ENCODE results near the gene CCK.

The CCK gene

GRCh38 chr3:42225486-42226363 lies 40.3 kb downstream of the CCK start:
- DNase-seq (ENCODE audit: low spot score) = no peak

DNA sequence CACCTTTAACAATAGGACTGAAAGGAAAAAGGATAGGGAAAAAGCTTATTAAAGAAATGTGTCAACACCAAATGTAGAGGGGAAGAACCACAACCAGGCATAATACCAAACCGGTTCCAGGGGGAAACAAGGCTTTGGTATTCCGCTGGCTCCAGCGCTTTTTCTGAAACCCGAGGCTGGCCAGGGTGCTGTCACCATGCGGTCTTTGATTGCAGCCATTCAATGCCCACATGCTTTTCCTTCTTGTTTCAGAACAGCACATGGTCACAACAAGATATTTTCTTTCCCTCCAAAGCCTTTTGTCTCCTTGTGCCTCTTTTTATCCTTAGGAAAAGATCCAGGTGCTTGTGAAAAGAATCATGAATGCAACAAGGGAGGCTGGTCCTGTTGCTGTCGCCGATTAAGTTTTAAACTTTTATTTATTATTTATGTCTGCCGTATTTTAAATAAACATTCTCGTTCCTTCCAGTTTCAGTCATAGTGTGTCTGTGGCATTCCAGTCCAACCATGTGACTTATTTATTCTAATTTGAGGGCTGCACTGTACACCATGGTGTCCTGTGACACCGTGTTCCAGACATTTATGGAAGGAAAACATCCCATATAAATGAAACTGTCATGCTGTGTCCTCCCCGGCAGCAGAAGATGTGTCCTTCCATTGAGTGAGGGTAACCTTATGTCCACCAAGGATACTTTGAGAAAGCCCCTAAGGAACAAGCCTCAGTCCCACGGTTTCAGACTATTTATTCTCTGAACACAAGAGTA lies 41.1 kb downstream of the CCK start:
- no peak for DNase-seq (ENCODE audit: low spot score)

DNA sequence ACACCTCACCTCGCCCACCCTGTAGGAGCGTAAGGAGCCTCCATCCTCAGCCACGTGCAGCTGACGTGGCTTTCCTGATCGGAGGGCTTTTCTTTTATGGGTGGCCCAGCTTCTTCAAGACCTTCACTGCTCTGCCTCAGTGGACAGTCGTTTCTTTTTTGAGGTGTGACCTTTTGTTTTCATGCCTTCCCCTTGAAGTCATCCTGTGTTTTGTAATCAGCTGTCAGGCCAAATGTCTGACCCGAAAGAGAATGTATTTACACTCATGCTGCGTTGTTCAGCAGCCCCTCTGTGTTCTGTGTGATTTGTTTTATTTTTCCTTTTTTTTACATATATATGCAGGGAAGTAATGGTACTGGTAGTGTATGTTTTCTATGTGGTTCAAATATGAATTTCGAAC lies 41.8 kb downstream of the CCK start:
- DNase-seq (ENCODE audit: low spot score) = no peak

GRCh38 chr3:42222942-42223693 lies 42.9 kb downstream of the CCK start:
- DNase-seq (ENCODE audit: low spot score) = no peak

GRCh38 chr3:42220436-42221121 lies 45.4 kb downstream of the CCK start:
- no peak for DNase-seq (ENCODE audit: low spot score)

DNA sequence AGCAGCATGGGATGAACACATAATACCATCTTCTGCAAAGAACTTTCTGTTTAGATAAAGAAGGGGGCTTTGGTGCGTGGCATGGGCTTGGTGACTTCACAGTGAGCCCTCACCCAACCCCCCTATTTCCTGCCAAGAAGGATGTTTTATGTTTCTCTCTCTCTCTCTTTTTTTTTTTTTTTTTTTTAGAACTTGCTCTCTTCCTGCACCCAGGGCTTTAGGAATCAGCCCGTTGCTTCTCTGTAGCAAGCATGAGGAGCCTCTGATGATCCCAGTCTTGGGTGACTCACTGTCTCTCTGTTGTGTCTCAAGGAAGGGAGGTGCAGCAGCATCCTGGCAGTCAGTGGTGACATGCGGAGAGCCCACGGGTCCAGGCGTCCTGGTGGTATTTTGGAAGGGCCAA lies 49.1 kb downstream of the CCK start:
- DNase-seq (ENCODE audit: low spot score) = no peak

GRCh38 chr3:42216302-42216701 lies 49.7 kb downstream of the CCK start:
- DNase-seq (ENCODE audit: low spot score) = no peak

DNA sequence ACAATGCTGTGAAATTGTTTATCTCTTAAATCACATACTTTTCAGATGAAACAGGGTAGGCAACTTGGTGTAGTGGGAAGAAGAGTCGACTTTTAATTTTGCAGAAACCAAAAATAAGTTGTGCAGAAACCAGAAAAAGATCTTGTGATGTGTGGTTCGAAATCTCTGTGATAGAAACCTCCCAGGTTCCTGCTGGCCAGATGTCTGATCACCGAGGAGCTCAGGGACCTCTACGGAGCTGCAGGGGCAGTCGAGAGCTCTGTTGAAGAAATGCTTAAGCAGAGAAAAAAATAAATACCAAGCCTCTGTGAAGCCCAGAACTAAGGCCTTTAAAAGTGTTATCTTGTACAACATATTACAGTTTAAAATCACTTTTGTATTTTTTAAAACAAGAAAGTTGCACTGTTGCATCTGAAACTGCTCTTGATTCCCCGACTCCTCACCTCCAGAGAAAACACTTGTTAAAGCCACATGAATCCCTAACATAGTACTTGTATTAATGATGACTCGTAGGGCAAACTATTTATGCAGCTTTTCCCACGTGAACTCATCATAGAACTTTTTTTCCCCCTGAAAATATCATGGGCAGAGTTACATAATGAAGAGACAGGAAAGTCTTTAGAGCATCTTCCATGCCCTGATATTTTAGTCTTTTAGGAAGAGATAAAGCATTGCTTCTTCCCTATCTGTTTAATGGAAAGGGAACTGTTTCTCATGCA lies 51.3 kb downstream of the CCK start:
- no peak for DNase-seq (ENCODE audit: low spot score)

GRCh38 chr3:42214064-42214463 lies 51.9 kb downstream of the CCK start:
- no peak for DNase-seq (ENCODE audit: low spot score)

DNA sequence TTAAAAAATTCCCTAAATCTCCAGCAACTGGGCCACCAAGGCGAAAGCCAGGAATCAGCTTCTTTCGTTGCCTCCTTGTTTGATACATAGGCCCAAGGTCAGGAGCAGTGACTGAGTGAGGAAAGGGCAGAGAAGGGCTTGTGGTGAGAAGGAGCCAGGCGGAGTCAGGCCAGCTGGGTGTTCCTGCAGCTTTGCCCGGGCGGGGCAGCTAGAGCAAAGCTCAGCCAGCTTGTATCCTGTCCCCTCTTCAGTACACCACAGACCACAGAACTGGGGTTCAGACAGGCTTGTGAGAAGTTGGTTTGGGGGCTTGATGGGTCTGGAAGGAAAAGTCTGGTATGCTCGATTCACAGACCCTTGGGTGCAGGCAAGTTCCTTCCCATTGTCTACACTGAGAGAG lies 52.6 kb downstream of the CCK start:
- no peak for DNase-seq (ENCODE audit: low spot score)

GRCh38 chr3:42210726-42211125 lies 55.3 kb downstream of the CCK start:
- no peak for DNase-seq (ENCODE audit: low spot score)

- no peak for DNase-seq (ENCODE audit: low spot score)
Observed at GRCh38 chr3:42209917-42210316, 56.1 kb downstream of the CCK start.
